ENCODE measurements around the gene MTX1. TPM values are rescaled to one million over a fixed set of nuclear protein-coding genes. Genes with fewer than 3 reads are reported as not detected.

The MTX1 gene
- total and polyA plus RNA-seq, 9 of the 15 experiments (the other 6 are each of a cell fraction or from before 2014, with no cell fraction given): 29.1 to 98.4 (median 66.9) TPM

GRCh38 chr1:155195201-155196102, 13.0 kb upstream of the MTX1 start:
- TSS peak; percentile 48 for BruUV-seq (replicated peaks)
- peaks cover 32% of the 10 kb centered on the region; the same call in 2 of the 3 replicates for H3K36me3 ChIP-seq (ENCODE audit: control insufficient read depth, insufficient read depth, low read length)
- ATAC-seq: no peak
- ChIA-PET POLR2A (interaction anchor here (0.6 to 2.0 kb wide), 7 partner anchors 11 to 134 kb away, joined by 3 to 12 read pairs (median 4); partner anchors contain the start of genes KRTCAP2 and THBS3), CTCF (ENCODE audit: low intra/inter-chr PET ratio) (no interaction called here)
- H3K4me1 ChIP-seq (replicated peaks in 1 of 2; ENCODE audit: control insufficient read depth in 2 of 2, insufficient read depth in 2 of 2, low read length in 2 of 2): peaks cover 19 to 48% of the 10 kb centered on the region in 2 experiments
- H3K27me3 ChIP-seq (ENCODE audit: control insufficient read depth in 2 of 2, insufficient read depth in 2 of 2, low read length in 2 of 2): no peaks in the 10 kb centered on the region
- 26% methylated on average over 15 of the region's 27 CpGs for WGBS (ENCODE audit: insufficient coverage, low coverage, missing lambda C conversion rate)
- H3K9me3 ChIP-seq (replicated peaks; ENCODE audit: control insufficient read depth, insufficient read depth, low read depth, low read length): no peaks in the 10 kb centered on the region
- in situ Hi-C loops (cut with MboI): no loop called here
- H3K79me2 ChIP-seq (ENCODE audit: control insufficient read depth, insufficient read depth, low read length): peaks cover 30% of the 10 kb centered on the region
- 0 out of 2 replicates have a peak overlapping the region, but pooled peaks have one; percentile 31 for H2AFZ ChIP-seq (ENCODE audit: low read depth, low read length)
- H3K4me3 ChIP-seq: peak overlapping the region; percentile 69
- H3K27ac ChIP-seq (ENCODE audit: extremely low read depth, low read depth, low read length): peak overlapping the region; percentile 100; the same call in 1 of the 3 replicates
- peak overlapping the region; percentile 97 for H3K4me2 ChIP-seq (ENCODE audit: insufficient read depth, low read length)
- intact Hi-C loops (cut with micrococcal nuclease): no loop called here
- H3K9ac ChIP-seq (ENCODE audit: insufficient read depth in 1 of 2, low read depth in 2 of 2, low read length in 2 of 2): peak overlapping the region; percentile 98 to 99
- no peaks in the 10 kb centered on the region for H3K9me1 ChIP-seq (ENCODE audit: control insufficient read depth, insufficient read depth, low read length)
- peak in 1 of 4 experiments; percentile 65 for DNase-seq (ENCODE audit: extremely low read depth in 1 of 4, low spot score in 3 of 4)
- no peaks in the 10 kb centered on the region for H4K20me1 ChIP-seq (replicated peaks; ENCODE audit: control insufficient read depth, insufficient read depth, low read length)
- FAIRE-seq: no peak
- TF ChIP-seq ZBTB40 (IDR thresholded peaks at IDR 0.05) (peak; percentile 62; the same call in 1 of the 2 replicates), ZBTB40 (CRISPR knock-in tag; IDR thresholded peaks at IDR 0.05) (no peak), CUX1 (CRISPR knock-in tag; IDR thresholded peaks at IDR 0.05) (no peak)

All from K562 (cell line).